HCT116 (cell line): ENCODE measurements around the gene UBQLN4. TPM values are rescaled to one million over a fixed set of nuclear protein-coding genes. Genes with fewer than 3 reads are reported as not detected.

Experiments
- ATAC-seq: fragments of 200-7000 bp; cut with Tn5 transposase; 2 replicates; pipeline ENCODE4 v1.9.1; 2020; ENCODE audit warnings: mild to moderate bottlenecking, moderate library complexity
- BruUV-seq: library from RNA; stranded (reverse); fragments of 400-500 nt; replicated peaks from 2 replicates; lab custom pipeline; 2021; lab: Mats Ljungman, UMichigan
- CTCF ChIA-PET: fragments of 300-600 bp; sonication (Branson Sonifier 250); formaldehyde crosslinking; loops from one replicate; lab custom pipeline; 2021; ENCODE audit warnings: antibody characterized with exemption; lab: Charles Lee
- POLR2A ChIA-PET: fragments of 300-600, 350-600 bp; sonication (Branson Sonifier 250); formaldehyde crosslinking; loops from one replicate; lab custom pipeline; 2021; ENCODE audit warnings: antibody characterized with exemption; lab: Charles Lee
- RAD21 ChIA-PET, 2 experiments: fragments of 300-600 bp; sonication (Branson Sonifier 250); formaldehyde crosslinking; loops; one replicate each; lab custom pipeline; 2023; ENCODE audit warnings: low total read pairs in 2 of 2; ENCODE audit not compliant: uncharacterized antibody in 2 of 2, unreplicated experiment in 2 of 2, low non-redundant PET in 1 of 2; lab: Charles Lee
- DNase-seq: peaks from one replicate; pipeline ENCODE4 v3.0.0-alpha.2; 2010; ENCODE audit warnings: low read depth, low spot score
- H2AFZ ChIP-seq: fragments of 200-600 bp; shearing (Covaris generic), sonication (generic); 2 replicates; pipeline ENCODE4 v1.6.1; 2017; ENCODE audit warnings: low read depth, mixed run types, mixed read lengths, antibody characterized with exemption, low read length; ENCODE audit not compliant: poor library complexity, severe bottlenecking
- H3K27ac ChIP-seq: 2 replicates; pipeline ENCODE4 v1.5.1; 2012; ENCODE audit warnings: low read depth, low read length
- H3K27me3 ChIP-seq: fragments of 200-600 bp; sonication (generic); 2 replicates; pipeline ENCODE4 v1.6.1; 2016; ENCODE audit warnings: mixed run types, low read length, mixed read lengths; ENCODE audit not compliant: insufficient read depth
- H3K36me3 ChIP-seq, 2 experiments: fragments of 200-500 bp in 1 of 2; fragments of 200-600 bp in 1 of 2; sonication (Bioruptor generic) in 1 of 2; sonication (generic) in 1 of 2; 2 replicates each; pipeline versions ENCODE4 v1.5.1 to v1.6.1; 2014 to 2016; ENCODE audit warnings: low read length in 2 of 2, inconsistent platforms in 1 of 2, mixed read lengths in 1 of 2, mixed run types in 1 of 2; ENCODE audit not compliant: insufficient read depth in 2 of 2, control insufficient read depth in 1 of 2
- H3K4me1 ChIP-seq, 2 experiments: fragments of 200-600 bp in 1 of 2; sonication (generic) in 1 of 2; 2 replicates each; pipeline versions ENCODE4 v1.5.1 to v1.6.1; 2012 to 2017; ENCODE audit warnings: low read length in 2 of 2, inconsistent platforms in 1 of 2, mild to moderate bottlenecking in 1 of 2, mixed read lengths in 1 of 2, mixed run types in 1 of 2, moderate library complexity in 1 of 2; ENCODE audit not compliant: insufficient read depth in 2 of 2, control insufficient read depth in 1 of 2
- H3K4me2 ChIP-seq: fragments of 200-600 bp; sonication (generic); 2 replicates; pipeline ENCODE4 v1.6.1; 2017; ENCODE audit warnings: mixed run types, low read length, mixed read lengths
- H3K4me3 ChIP-seq, 2 experiments: fragments of 200-600 bp in 1 of 2; sonication (generic) in 1 of 2; replicated peaks in 1 of 2; 2 replicates each; pipeline ENCODE4 v1.5.1; 2011 to 2016; ENCODE audit warnings: low read length in 2 of 2, control low read depth in 1 of 2, low read depth in 1 of 2, mild to moderate bottlenecking in 1 of 2, mixed read lengths in 1 of 2, mixed run types in 1 of 2
- H3K79me2 ChIP-seq: fragments of 200-600 bp; sonication (generic); 2 replicates; pipeline ENCODE4 v1.6.1; 2017; ENCODE audit warnings: mild to moderate bottlenecking, mixed run types, low read length, moderate library complexity, mixed read lengths; ENCODE audit not compliant: insufficient read depth
- H3K9ac ChIP-seq: fragments of 200-600 bp; sonication (generic); 2 replicates; pipeline ENCODE4 v1.6.1; 2016; ENCODE audit warnings: low read length, mixed read lengths
- H3K9me2 ChIP-seq: fragments of 200-600 bp; sonication (generic), shearing (Covaris generic); 2 replicates; pipeline ENCODE4 v1.6.1; 2017; ENCODE audit warnings: mixed run types, mild to moderate bottlenecking, moderate library complexity; ENCODE audit not compliant: insufficient read depth
- H3K9me3 ChIP-seq, 2 experiments: fragments of 200-500 bp in 1 of 2; fragments of 200-600 bp in 1 of 2; sonication (Bioruptor generic) in 1 of 2; sonication (generic) in 1 of 2; 2 replicates each; pipeline ENCODE4 v1.6.1; 2014 to 2017; ENCODE audit warnings: low read length in 2 of 2, mixed read lengths in 2 of 2, inconsistent platforms in 1 of 2, low read depth in 1 of 2, mild to moderate bottlenecking in 1 of 2, mixed run types in 1 of 2, moderate library complexity in 1 of 2; ENCODE audit not compliant: control insufficient read depth in 1 of 2, insufficient read depth in 1 of 2
- H4K20me1 ChIP-seq: fragments of 200-600 bp; sonication (generic), shearing (Covaris generic); 2 replicates; pipeline ENCODE4 v1.6.1; 2017; ENCODE audit warnings: mixed run types, mild to moderate bottlenecking, moderate library complexity; ENCODE audit not compliant: insufficient read depth
- CBX3 ChIP-seq: IDR thresholded peaks from 2 replicates; pipeline ENCODE4 v1.6.1; 2012; ENCODE audit warnings: low read depth
- ELF1 ChIP-seq: IDR thresholded peaks from 2 replicates; pipeline ENCODE4 v1.6.1; 2012; ENCODE audit warnings: low read depth, borderline replicate concordance
- EZH2phosphoT487 ChIP-seq: fragments of 200-600 bp; IDR thresholded peaks from 2 replicates; pipeline ENCODE4 v1.6.1; 2018; ENCODE audit warnings: antibody characterized with exemption, borderline replicate concordance
- POLR2A ChIP-seq: IDR thresholded peaks from 2 replicates; pipeline ENCODE4 v1.7.0; 2011; ENCODE audit warnings: borderline replicate concordance; ENCODE audit not compliant: insufficient read depth, insufficient read length; ENCODE audit errors: extremely low read depth
- POLR2AphosphoS5 ChIP-seq: IDR thresholded peaks from 2 replicates; pipeline ENCODE4 v1.6.1; 2011; ENCODE audit warnings: mild to moderate bottlenecking, low read depth, low read length, moderate library complexity
- REST ChIP-seq: IDR thresholded peaks from 2 replicates; pipeline ENCODE4 v1.6.1; 2012; ENCODE audit warnings: low read depth
- SIN3A ChIP-seq: IDR thresholded peaks from 2 replicates; pipeline ENCODE4 v1.6.1; 2012; ENCODE audit warnings: low read depth
- SRF ChIP-seq: IDR thresholded peaks from 2 replicates; pipeline ENCODE4 v1.6.1; 2012; ENCODE audit warnings: low read depth
- TCF7L2 ChIP-seq: IDR thresholded peaks from 2 replicates; pipeline ENCODE4 v1.7.0; 2011; ENCODE audit warnings: borderline replicate concordance, inconsistent platforms; ENCODE audit not compliant: insufficient read depth, insufficient read length; ENCODE audit errors: extremely low read depth
- ZNF274 ChIP-seq: fragments of 200-500 bp; sonication (Bioruptor generic); IDR thresholded peaks from 2 replicates; pipeline ENCODE4 v1.6.1; 2014; ENCODE audit warnings: mild to moderate bottlenecking, low read depth, low read length, inconsistent platforms
- intact Hi-C: fragments of 100-400 bp; cut with micrococcal nuclease; formaldehyde crosslinking; loops from 2 replicates; pipeline ENCODE4 v1.10.0; 2022
- total RNA-seq: library from RNA; stranded (reverse); gene quantifications from one replicate; pipeline ENCODE4 v1.2.1, GENCODE V29; 2021; ENCODE audit not compliant: unreplicated experiment
- TF ChIP-seq, protein P1 (sequence below): IDR thresholded peaks from 2 replicates; pipeline ENCODE4 v1.6.1; 2012
- TF ChIP-seq, protein P2 (sequence below), 3 experiments: fragments of 200-600 bp in 1 of 3; sonication (generic) in 1 of 3; IDR thresholded peaks in 2 of 3; conservative IDR thresholded peaks in 1 of 3; 2 replicates each; pipeline ENCODE4 v1.5.1; 2012 to 2017; ENCODE audit warnings: low read depth in 2 of 3, low read length in 2 of 3, antibody characterized with exemption in 1 of 3, borderline replicate concordance in 1 of 3, control low read depth in 1 of 3, mild to moderate bottlenecking in 1 of 3, mixed read lengths in 1 of 3, mixed run types in 1 of 3, moderate library complexity in 1 of 3; ENCODE audit not compliant: insufficient read depth in 1 of 3

UBQLN4 gene
- total RNA-seq, 1 experiment from 2014 or later: 68.4 TPM

GRCh38 chr1:156069490-156070455 is 16.2 kb upstream of the UBQLN4 start (continued):
- TF ChIP-seq POLR2A (no peak), SIN3A (no peak), CBX3 (no peak), ELF1 (no peak)

- Histone ChIP-seq H3K9me3 (no peaks in the 10 kb centered on the region), H4K20me1 (no peaks in the 10 kb centered on the region), H2AFZ (no peak overlapping the region), H3K4me2 (no peak overlapping the region), H3K79me2 (peaks cover 51% of the 10 kb centered on the region), H3K4me1 (peaks cover 0 to 8% of the 10 kb centered on the region in 2 experiments; a peak in 1 of 4 replicates), H3K9ac (no peak overlapping the region), H3K9me2 (no peaks in the 10 kb centered on the region), H3K27me3 (no peaks in the 10 kb centered on the region), H3K27ac (no peak overlapping the region), H3K36me3 (peaks cover 25 to 36% of the 10 kb centered on the region in 2 experiments), H3K4me3 (no peak overlapping the region)
- no TSS peak for BruUV-seq
- ATAC-seq (no peak), DNase-seq (no peak)
- ChIA-PET POLR2A (no interaction called here), RAD21 (interaction anchor here in 1 of 2 experiments (1.1 kb wide), 1 partner anchor 129 kb away, joined by 3 read pairs; no protein-coding TSS in a partner anchor), CTCF (interaction anchor here (1.4 kb wide), 1 partner anchor 129 kb away, joined by 31 read pairs; no protein-coding TSS in a partner anchor)
- intact Hi-C loops: loop anchor here (10.0 kb wide), 1 partner anchor 62 kb away; no protein-coding TSS in a partner anchor
- TF ChIP-seq EZH2phosphoT487: no peak
- TF ChIP-seq SRF: no peak
- no peak for TF ChIP-seq REST
- TF ChIP-seq, protein P1, sequence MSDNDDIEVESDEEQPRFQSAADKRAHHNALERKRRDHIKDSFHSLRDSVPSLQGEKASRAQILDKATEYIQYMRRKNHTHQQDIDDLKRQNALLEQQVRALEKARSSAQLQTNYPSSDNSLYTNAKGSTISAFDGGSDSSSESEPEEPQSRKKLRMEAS: no peak
- TF ChIP-seq TCF7L2: no peak
- TF ChIP-seq, protein P2, sequence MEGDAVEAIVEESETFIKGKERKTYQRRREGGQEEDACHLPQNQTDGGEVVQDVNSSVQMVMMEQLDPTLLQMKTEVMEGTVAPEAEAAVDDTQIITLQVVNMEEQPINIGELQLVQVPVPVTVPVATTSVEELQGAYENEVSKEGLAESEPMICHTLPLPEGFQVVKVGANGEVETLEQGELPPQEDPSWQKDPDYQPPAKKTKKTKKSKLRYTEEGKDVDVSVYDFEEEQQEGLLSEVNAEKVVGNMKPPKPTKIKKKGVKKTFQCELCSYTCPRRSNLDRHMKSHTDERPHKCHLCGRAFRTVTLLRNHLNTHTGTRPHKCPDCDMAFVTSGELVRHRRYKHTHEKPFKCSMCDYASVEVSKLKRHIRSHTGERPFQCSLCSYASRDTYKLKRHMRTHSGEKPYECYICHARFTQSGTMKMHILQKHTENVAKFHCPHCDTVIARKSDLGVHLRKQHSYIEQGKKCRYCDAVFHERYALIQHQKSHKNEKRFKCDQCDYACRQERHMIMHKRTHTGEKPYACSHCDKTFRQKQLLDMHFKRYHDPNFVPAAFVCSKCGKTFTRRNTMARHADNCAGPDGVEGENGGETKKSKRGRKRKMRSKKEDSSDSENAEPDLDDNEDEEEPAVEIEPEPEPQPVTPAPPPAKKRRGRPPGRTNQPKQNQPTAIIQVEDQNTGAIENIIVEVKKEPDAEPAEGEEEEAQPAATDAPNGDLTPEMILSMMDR (IDR thresholded peaks at IDR 0.05 in 2 of 3, conservative IDR thresholded peaks at IDR 0.05 in 1 of 3; ENCODE audit: borderline replicate concordance in 1 of 3, insufficient read depth in 1 of 3, low read depth in 2 of 3, low read length in 2 of 3): no peak
- no peak for TF ChIP-seq ZNF274
- TF ChIP-seq POLR2AphosphoS5: no peak
These were observed 13.7 kb upstream of the UBQLN4 start for GRCh38 chr1:156067262-156067661.
